Measurements from ENCODE around the gene AFF3.

The AFF3 gene

DNA sequence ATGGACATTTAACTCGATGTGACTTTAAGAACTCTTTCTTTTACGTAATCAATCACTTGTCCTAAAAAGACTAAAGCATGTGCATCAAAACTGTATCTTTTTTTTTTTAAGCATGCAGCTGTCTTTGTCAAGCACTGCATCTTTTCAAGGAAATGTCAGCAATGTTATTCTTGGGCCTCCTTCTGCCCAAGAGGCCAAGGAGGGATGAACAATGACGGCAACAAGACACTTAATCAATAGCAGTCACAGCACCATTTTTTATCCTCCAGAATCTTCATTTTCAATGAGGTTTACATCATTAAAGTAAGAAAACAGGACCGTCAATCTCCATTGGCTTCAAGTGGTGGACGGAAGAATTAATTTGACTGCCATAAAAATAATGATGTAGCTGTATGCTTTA is 253.8 kb downstream of the AFF3 start:
- H3F3A ChIP-seq (ENCODE audit: insufficient read depth, low read length) = no peaks in the 10 kb centered on the region
- no peak overlapping the region for H3K4me2 ChIP-seq (ENCODE audit: low read depth, low read length)
- no peaks in the 10 kb centered on the region for H3K9me2 ChIP-seq (replicated peaks; ENCODE audit: insufficient read depth, low read length)
- H3K79me2 ChIP-seq (ENCODE audit: low read length) = no peaks in the 10 kb centered on the region
- no peak overlapping the region for H3K9ac ChIP-seq (ENCODE audit: low read length)
- no peaks in the 10 kb centered on the region for H3K36me3 ChIP-seq (replicated peaks; ENCODE audit: insufficient read depth, low read length)
- H3K27me3 ChIP-seq (replicated peaks; ENCODE audit: insufficient read depth, low read length) = no peaks in the 10 kb centered on the region
- no peak overlapping the region for H3K27ac ChIP-seq (ENCODE audit: low read length)
- no peaks in the 10 kb centered on the region for H4K20me1 ChIP-seq (ENCODE audit: insufficient read depth, low read length)
- DNase-seq = no peak
- TF ChIP-seq EZH2phosphoT487 (IDR thresholded peaks at IDR 0.05; ENCODE audit: low read length) (no peak), EZH2 (optimal IDR thresholded peaks at IDR 0.05; ENCODE audit: low read depth, low read length) (no peak)
- TF ChIP-seq, protein P1, sequence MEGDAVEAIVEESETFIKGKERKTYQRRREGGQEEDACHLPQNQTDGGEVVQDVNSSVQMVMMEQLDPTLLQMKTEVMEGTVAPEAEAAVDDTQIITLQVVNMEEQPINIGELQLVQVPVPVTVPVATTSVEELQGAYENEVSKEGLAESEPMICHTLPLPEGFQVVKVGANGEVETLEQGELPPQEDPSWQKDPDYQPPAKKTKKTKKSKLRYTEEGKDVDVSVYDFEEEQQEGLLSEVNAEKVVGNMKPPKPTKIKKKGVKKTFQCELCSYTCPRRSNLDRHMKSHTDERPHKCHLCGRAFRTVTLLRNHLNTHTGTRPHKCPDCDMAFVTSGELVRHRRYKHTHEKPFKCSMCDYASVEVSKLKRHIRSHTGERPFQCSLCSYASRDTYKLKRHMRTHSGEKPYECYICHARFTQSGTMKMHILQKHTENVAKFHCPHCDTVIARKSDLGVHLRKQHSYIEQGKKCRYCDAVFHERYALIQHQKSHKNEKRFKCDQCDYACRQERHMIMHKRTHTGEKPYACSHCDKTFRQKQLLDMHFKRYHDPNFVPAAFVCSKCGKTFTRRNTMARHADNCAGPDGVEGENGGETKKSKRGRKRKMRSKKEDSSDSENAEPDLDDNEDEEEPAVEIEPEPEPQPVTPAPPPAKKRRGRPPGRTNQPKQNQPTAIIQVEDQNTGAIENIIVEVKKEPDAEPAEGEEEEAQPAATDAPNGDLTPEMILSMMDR (IDR thresholded peaks at IDR 0.05; ENCODE audit: low read length) = no peak
- H3K9me3 ChIP-seq (replicated peaks; ENCODE audit: insufficient read depth, low read length) = no peaks in the 10 kb centered on the region
- H2AFZ ChIP-seq (ENCODE audit: low read length) = no peak overlapping the region
- no peaks in the 10 kb centered on the region for H3K4me1 ChIP-seq (ENCODE audit: low read length)
- no peak overlapping the region for H3K4me3 ChIP-seq (ENCODE audit: low read length)

DNA sequence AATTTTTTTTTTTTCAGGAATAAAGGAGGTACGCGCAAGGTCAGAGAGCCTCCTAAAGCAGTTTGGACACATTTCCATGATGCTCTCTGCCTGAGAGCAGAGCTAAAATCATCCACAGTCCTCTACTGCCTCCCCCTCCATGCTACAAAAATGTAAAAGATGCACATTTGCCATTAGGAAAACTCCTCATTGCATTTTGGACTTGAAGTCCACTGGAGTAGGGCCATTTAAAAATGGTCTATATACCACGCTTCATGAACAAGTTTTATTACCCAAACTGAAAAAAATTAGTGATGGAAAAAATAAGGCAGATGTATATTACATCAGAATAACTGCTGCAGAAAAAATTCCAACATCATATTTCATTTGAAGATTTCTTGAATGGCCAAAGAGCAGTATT is 256.0 kb downstream of the AFF3 start:
- Histone ChIP-seq H3K79me2 (ENCODE audit: low read length) (no peaks in the 10 kb centered on the region), H4K20me1 (ENCODE audit: insufficient read depth, low read length) (no peaks in the 10 kb centered on the region), H3K9me3 (replicated peaks; ENCODE audit: insufficient read depth, low read length) (no peaks in the 10 kb centered on the region), H3K27me3 (replicated peaks; ENCODE audit: insufficient read depth, low read length) (no peaks in the 10 kb centered on the region), H3K27ac (ENCODE audit: low read length) (no peak overlapping the region), H3F3A (ENCODE audit: insufficient read depth, low read length) (no peaks in the 10 kb centered on the region), H2AFZ (ENCODE audit: low read length) (no peak overlapping the region), H3K9ac (ENCODE audit: low read length) (no peak overlapping the region), H3K4me1 (ENCODE audit: low read length) (no peaks in the 10 kb centered on the region), H3K4me3 (ENCODE audit: low read length) (no peak overlapping the region), H3K4me2 (ENCODE audit: low read depth, low read length) (no peak overlapping the region), H3K36me3 (replicated peaks; ENCODE audit: insufficient read depth, low read length) (no peaks in the 10 kb centered on the region), H3K9me2 (replicated peaks; ENCODE audit: insufficient read depth, low read length) (no peaks in the 10 kb centered on the region)
- DNase-seq = no peak
- TF ChIP-seq, protein P1 (IDR thresholded peaks at IDR 0.05; ENCODE audit: low read length) = no peak

DNA sequence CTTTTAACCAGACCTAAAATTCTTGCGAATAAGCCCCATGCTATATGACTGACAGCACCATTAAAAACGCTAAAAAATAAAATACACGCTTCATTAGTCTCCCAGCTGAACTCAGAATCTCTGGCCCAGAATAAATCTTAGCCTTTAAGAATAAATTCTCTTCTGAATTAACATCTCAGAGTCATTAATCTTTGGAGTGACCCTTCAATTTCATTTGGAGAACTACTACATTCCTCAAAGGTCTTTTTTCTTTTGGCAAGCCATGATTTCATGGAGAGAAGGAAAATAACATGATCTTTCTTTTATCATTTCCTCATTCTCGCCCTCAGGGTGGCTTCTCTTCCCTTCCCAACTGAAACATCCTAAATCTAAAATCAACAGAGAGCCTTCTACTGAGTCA is 259.0 kb downstream of the AFF3 start:
- Histone ChIP-seq H3K9me2 (replicated peaks; ENCODE audit: insufficient read depth, low read length) (no peaks in the 10 kb centered on the region), H2AFZ (ENCODE audit: low read length) (no peak overlapping the region), H4K20me1 (ENCODE audit: insufficient read depth, low read length) (no peaks in the 10 kb centered on the region), H3F3A (ENCODE audit: insufficient read depth, low read length) (no peaks in the 10 kb centered on the region), H3K9me3 (replicated peaks; ENCODE audit: insufficient read depth, low read length) (no peaks in the 10 kb centered on the region), H3K4me1 (ENCODE audit: low read length) (no peaks in the 10 kb centered on the region), H3K4me2 (ENCODE audit: low read depth, low read length) (no peak overlapping the region), H3K27me3 (replicated peaks; ENCODE audit: insufficient read depth, low read length) (no peaks in the 10 kb centered on the region), H3K9ac (ENCODE audit: low read length) (no peak overlapping the region), H3K79me2 (ENCODE audit: low read length) (no peaks in the 10 kb centered on the region), H3K36me3 (replicated peaks; ENCODE audit: insufficient read depth, low read length) (no peaks in the 10 kb centered on the region), H3K4me3 (ENCODE audit: low read length) (no peak overlapping the region), H3K27ac (ENCODE audit: low read length) (no peak overlapping the region)
- no peak for DNase-seq
- no peak for TF ChIP-seq EZH2 (optimal IDR thresholded peaks at IDR 0.05; ENCODE audit: low read depth, low read length)
- TF ChIP-seq EZH2phosphoT487 (IDR thresholded peaks at IDR 0.05; ENCODE audit: low read length) = no peak
- TF ChIP-seq, protein P1 (IDR thresholded peaks at IDR 0.05; ENCODE audit: low read length) = no peak
